Stimulated activated CD8-positive, alpha-beta memory T cell treated with anti-CD3 and anti-CD28 coated beads, Interleukin-15, amount 100 ng/mL, for 1 hour (primary cell): Measurements from ENCODE around the gene GFRA1.

Experiments
- DNase-seq: peaks from one replicate; pipeline ENCODE4 v3.0.0-alpha.2; 2020; ENCODE audit warnings: low read depth

GFRA1 gene

GRCh38 chr10:116241085-116241484 lies 31.9 kb downstream of the GFRA1 start:
- DNase-seq, result no peak

GRCh38 chr10:116240157-116240950 lies 32.7 kb downstream of the GFRA1 start:
- DNase-seq, result no peak

GRCh38 chr10:116239229-116239628 lies 33.8 kb downstream of the GFRA1 start:
- DNase-seq, result no peak

GRCh38 chr10:116237970-116238369 lies 35.0 kb downstream of the GFRA1 start:
- no peak for DNase-seq

GRCh38 chr10:116237260-116237659 lies 35.7 kb downstream of the GFRA1 start:
- no peak for DNase-seq

- no peak for DNase-seq
These were observed 39.8 kb downstream of the GFRA1 start for GRCh38 chr10:116233230-116233629.

- DNase-seq, result no peak
These were observed 40.4 kb downstream of the GFRA1 start for GRCh38 chr10:116232613-116233012.

GRCh38 chr10:116226766-116227165 lies 46.2 kb downstream of the GFRA1 start:
- no peak for DNase-seq

- DNase-seq, result no peak
These were observed 47.0 kb downstream of the GFRA1 start for GRCh38 chr10:116226053-116226452.

- no peak for DNase-seq
These were observed 49.7 kb downstream of the GFRA1 start for GRCh38 chr10:116223289-116223688.

- no peak for DNase-seq
These were observed 52.0 kb downstream of the GFRA1 start for GRCh38 chr10:116221053-116221452.

- DNase-seq, result no peak
These were observed 56.3 kb downstream of the GFRA1 start for GRCh38 chr10:116216676-116217075.

GRCh38 chr10:116215651-116216050 lies 57.4 kb downstream of the GFRA1 start:
- DNase-seq, result no peak

- DNase-seq, result no peak
These were observed 61.3 kb downstream of the GFRA1 start for GRCh38 chr10:116211682-116212081.

- DNase-seq, result no peak
These were observed 62.2 kb downstream of the GFRA1 start for GRCh38 chr10:116210588-116211346.

- DNase-seq, result no peak
These were observed 63.2 kb downstream of the GFRA1 start for GRCh38 chr10:116209781-116210180.

- DNase-seq, result no peak
These were observed 63.9 kb downstream of the GFRA1 start for GRCh38 chr10:116208956-116209567.

- no peak for DNase-seq
These were observed 65.3 kb downstream of the GFRA1 start for GRCh38 chr10:116207690-116208089.

GRCh38 chr10:116203661-116204060 lies 69.3 kb downstream of the GFRA1 start:
- no peak for DNase-seq

GRCh38 chr10:116201670-116202430 lies 71.2 kb downstream of the GFRA1 start:
- DNase-seq, result no peak

- DNase-seq, result no peak
These were observed 72.0 kb downstream of the GFRA1 start for GRCh38 chr10:116201011-116201410.

GRCh38 chr10:116198676-116199035 lies 74.3 kb downstream of the GFRA1 start:
- DNase-seq, result no peak
